A673 (cell line): ENCODE measurements around the gene EGLN1. TPM values are rescaled to one million over a fixed set of nuclear protein-coding genes. Genes with fewer than 3 reads are reported as not detected.

Experiments
- BruUV-seq: library from RNA; stranded (reverse); fragments of 400-500 nt; replicated peaks from 2 replicates; lab custom pipeline; 2021; lab: Mats Ljungman, UMichigan
- CTCF ChIA-PET: fragments of 300-600 bp; sonication (Branson Sonifier 250); formaldehyde crosslinking; loops from one replicate; lab custom pipeline; 2022; ENCODE audit warnings: antibody characterized with exemption; lab: Charles Lee
- POLR2A ChIA-PET: fragments of 300-600 bp; sonication (Branson Sonifier 250); formaldehyde crosslinking; loops from one replicate; lab custom pipeline; 2022; ENCODE audit warnings: antibody characterized with exemption; ENCODE audit not compliant: low non-redundant PET; lab: Charles Lee
- DNase-seq: peaks from one replicate; pipeline ENCODE4 v3.0.0-alpha.2; 2015; ENCODE audit warnings: low spot score
- H3K27ac ChIP-seq: fragments of 200-600 bp; sonication (generic); 2 replicates; pipeline ENCODE4 v1.5.1; 2016; ENCODE audit warnings: mixed run types, low read depth, mild to moderate bottlenecking, mixed read lengths, antibody characterized with exemption, low read length; ENCODE audit not compliant: poor library complexity, severe bottlenecking
- H3K27me3 ChIP-seq: fragments of 200-600 bp; sonication (generic); replicated peaks from 2 replicates; pipeline ENCODE4 v1.6.1; 2017; ENCODE audit warnings: mixed run types, low read depth, mild to moderate bottlenecking, mixed read lengths, antibody characterized with exemption, low read length; ENCODE audit not compliant: insufficient read depth, poor library complexity
- H3K36me3 ChIP-seq: fragments of 200-600 bp; sonication (generic); 2 replicates; pipeline ENCODE4 v1.6.1; 2016; ENCODE audit warnings: mixed run types, mild to moderate bottlenecking, mixed read lengths, antibody characterized with exemption, low read length; ENCODE audit not compliant: insufficient read depth, poor library complexity, severe bottlenecking
- H3K4me1 ChIP-seq: fragments of 200-600 bp; sonication (generic); 2 replicates; pipeline ENCODE4 v1.6.1; 2017; ENCODE audit warnings: mixed run types, mild to moderate bottlenecking, mixed read lengths, antibody characterized with exemption, low read length; ENCODE audit not compliant: insufficient read depth, poor library complexity, severe bottlenecking
- H3K4me3 ChIP-seq: fragments of 200-600 bp; sonication (generic); 2 replicates; pipeline ENCODE4 v1.5.1; 2016; ENCODE audit warnings: low read depth, mixed run types, mild to moderate bottlenecking, mixed read lengths, low read length; ENCODE audit not compliant: poor library complexity, severe bottlenecking
- H3K9me3 ChIP-seq: fragments of 200-600 bp; sonication (generic); 2 replicates; pipeline ENCODE4 v1.6.1; 2016; ENCODE audit warnings: mixed run types, low read depth, mild to moderate bottlenecking, mixed read lengths, antibody characterized with exemption, low read length; ENCODE audit not compliant: poor library complexity, severe bottlenecking
- EZH2 ChIP-seq: fragments of 200-600 bp; sonication (generic); IDR thresholded peaks from 2 replicates; pipeline ENCODE4 v1.6.1; 2017; ENCODE audit warnings: borderline replicate concordance, low read depth, mild to moderate bottlenecking, mixed read lengths, antibody characterized with exemption, low read length; ENCODE audit not compliant: poor library complexity, severe bottlenecking
- intact Hi-C: fragments of 100-400 bp; cut with micrococcal nuclease; formaldehyde crosslinking; loops from one replicate; pipeline ENCODE4 v1.10.0; 2022; ENCODE audit not compliant: unreplicated experiment
- total RNA-seq: library from RNA; stranded (reverse); gene quantifications from 2 replicates; pipeline ENCODE4 v1.2.3, GENCODE V29; 2021
- TF ChIP-seq, protein P1 (sequence below): fragments of 300-800, 200-600 bp; sonication (generic); conservative IDR thresholded peaks from 2 replicates; pipeline ENCODE4 v1.5.1; 2017; ENCODE audit warnings: low read depth, mild to moderate bottlenecking, antibody characterized with exemption, low read length, moderate library complexity, mixed read lengths

EGLN1 gene
- total RNA-seq, 1 experiment from 2014 or later: 30.4 TPM

DNA sequence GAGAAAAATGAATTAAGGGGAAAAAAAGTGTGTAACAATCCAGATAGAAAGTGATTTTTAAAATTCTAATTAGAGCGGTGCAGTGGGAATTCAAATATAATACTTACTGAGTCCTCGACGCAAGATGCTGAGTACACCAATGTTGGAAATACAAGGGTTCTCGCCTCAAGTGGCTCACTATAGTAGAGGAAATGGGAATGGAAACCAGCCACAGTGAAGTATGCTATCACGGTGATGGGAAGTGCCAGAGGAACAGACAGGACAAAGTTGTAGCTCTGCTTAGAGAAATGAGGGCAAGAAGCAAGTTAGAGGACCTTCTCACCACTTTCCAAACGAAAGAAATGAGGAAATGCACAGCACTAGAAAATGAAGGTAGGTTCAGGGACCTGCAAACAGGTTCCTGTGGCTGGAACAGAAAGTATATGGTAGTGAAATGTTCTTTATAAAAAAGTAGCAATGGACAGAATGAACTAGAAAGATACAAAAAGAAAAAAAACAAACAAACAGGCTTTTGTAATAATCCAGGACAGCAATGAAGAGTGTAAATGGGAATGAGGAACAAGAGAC is 13.5 kb downstream of the EGLN1 start:
- no TSS peak for BruUV-seq
- POLR2A ChIA-PET: no interaction called here
- peaks cover 3% of the 10 kb centered on the region for H3K36me3 ChIP-seq
- H3K27me3 ChIP-seq: no peaks in the 10 kb centered on the region
- no peaks in the 10 kb centered on the region for H3K9me3 ChIP-seq
- no peak for DNase-seq
- intact Hi-C loops: no loop called here
- H3K4me3 ChIP-seq: no peak overlapping the region
- H3K4me1 ChIP-seq: peaks cover 7% of the 10 kb centered on the region
- no peak overlapping the region for H3K27ac ChIP-seq
- CTCF ChIA-PET: no interaction called here
- TF ChIP-seq, protein P1, sequence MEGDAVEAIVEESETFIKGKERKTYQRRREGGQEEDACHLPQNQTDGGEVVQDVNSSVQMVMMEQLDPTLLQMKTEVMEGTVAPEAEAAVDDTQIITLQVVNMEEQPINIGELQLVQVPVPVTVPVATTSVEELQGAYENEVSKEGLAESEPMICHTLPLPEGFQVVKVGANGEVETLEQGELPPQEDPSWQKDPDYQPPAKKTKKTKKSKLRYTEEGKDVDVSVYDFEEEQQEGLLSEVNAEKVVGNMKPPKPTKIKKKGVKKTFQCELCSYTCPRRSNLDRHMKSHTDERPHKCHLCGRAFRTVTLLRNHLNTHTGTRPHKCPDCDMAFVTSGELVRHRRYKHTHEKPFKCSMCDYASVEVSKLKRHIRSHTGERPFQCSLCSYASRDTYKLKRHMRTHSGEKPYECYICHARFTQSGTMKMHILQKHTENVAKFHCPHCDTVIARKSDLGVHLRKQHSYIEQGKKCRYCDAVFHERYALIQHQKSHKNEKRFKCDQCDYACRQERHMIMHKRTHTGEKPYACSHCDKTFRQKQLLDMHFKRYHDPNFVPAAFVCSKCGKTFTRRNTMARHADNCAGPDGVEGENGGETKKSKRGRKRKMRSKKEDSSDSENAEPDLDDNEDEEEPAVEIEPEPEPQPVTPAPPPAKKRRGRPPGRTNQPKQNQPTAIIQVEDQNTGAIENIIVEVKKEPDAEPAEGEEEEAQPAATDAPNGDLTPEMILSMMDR: no peak
- no peak for TF ChIP-seq EZH2

DNA sequence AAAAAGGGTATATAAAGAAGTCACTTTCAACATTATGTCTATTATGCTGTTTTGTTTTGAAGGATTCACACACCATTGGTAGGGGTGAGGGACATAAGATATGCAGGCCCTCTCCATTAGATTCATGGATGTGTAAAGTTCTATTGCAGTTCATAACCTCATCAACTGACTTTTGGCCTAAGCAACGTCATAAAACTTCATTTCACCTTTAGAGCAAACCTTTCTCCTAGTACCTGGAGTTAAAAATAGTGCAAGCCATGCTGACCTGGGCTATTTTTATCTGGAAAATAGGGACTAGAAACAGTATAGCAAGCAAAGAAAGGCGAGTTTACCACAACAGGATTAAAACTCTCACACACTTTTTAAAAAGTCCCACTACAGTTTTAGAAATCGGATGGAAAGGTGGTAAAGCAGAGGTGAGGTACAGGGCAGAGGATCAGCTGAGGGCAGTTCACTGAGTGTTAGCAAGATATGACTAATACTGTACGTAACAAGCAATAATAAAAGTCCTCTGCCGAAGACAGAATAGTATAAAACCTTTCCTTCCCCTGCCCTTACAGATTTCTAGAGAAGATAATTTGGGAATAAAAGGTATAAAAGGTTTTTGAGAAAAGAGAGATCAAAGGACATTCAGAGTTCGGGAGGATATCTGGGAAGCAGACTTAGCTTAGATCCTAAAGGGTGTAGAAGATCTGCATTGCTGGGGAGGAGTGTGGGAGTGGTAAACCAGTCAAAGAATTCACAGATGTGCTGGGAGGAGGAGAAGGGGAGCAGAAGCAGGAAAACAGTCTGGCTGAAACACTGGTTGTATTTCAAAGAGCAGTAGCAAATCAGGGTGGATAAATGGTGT is 14.3 kb downstream of the EGLN1 start:
- intact Hi-C loops: no loop called here
- H3K4me3 ChIP-seq: no peak overlapping the region
- DNase-seq: no peak

DNA sequence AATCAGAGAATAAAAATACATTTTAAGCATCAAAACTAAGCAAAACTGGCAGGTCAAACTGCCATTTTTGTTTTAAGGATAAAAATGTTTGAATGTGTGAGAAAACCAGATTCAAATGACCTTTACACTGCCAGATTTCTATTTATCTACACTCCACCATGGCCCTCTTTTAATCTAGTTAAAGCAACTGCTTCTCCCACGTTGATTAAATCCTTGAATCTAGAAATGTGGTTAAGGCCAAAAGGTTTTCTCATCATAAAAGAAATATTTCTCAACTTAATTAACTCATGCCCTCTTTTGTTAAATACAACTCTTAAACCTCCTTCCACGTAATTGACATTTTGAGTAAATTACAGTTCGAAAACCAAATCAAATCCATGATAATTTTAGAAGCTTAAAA is 15.0 kb downstream of the EGLN1 start:
- intact Hi-C loops: no loop called here
- BruUV-seq: no TSS peak
- peaks cover 7% of the 10 kb centered on the region for H3K4me1 ChIP-seq
- TF ChIP-seq, protein P1: no peak
- no peak for TF ChIP-seq EZH2
- H3K4me3 ChIP-seq: no peak overlapping the region
- no peaks in the 10 kb centered on the region for H3K27me3 ChIP-seq
- POLR2A ChIA-PET: no interaction called here
- peaks cover 3% of the 10 kb centered on the region for H3K36me3 ChIP-seq
- no peak for DNase-seq
- no peaks in the 10 kb centered on the region for H3K9me3 ChIP-seq
- CTCF ChIA-PET: no interaction called here
- H3K27ac ChIP-seq: no peak overlapping the region

More for the DNA sequence above, 14.3 kb downstream of the EGLN1 start:
- ChIA-PET POLR2A (no interaction called here), CTCF (no interaction called here)
- no TSS peak for BruUV-seq
- H3K27me3 ChIP-seq: no peaks in the 10 kb centered on the region
- H3K9me3 ChIP-seq: no peaks in the 10 kb centered on the region
- peaks cover 7% of the 10 kb centered on the region for H3K4me1 ChIP-seq
- TF ChIP-seq EZH2: no peak
- TF ChIP-seq, protein P1: no peak
- no peak overlapping the region for H3K27ac ChIP-seq
- H3K36me3 ChIP-seq: peaks cover 3% of the 10 kb centered on the region
